ENCODE measurements around the gene ZCCHC24. TPM values are rescaled to one million over a fixed set of nuclear protein-coding genes. Genes with fewer than 3 reads are reported as not detected.
"Not testable (repeated sequence)": the region's sequence is repeated elsewhere in the genome, so short reads cannot be mapped to it uniquely, and the experiment has no call there.

ZCCHC24 gene
- polyA plus RNA-seq, 3 donors: 18.3 to 25.5 (median 22.5) TPM

DNA sequence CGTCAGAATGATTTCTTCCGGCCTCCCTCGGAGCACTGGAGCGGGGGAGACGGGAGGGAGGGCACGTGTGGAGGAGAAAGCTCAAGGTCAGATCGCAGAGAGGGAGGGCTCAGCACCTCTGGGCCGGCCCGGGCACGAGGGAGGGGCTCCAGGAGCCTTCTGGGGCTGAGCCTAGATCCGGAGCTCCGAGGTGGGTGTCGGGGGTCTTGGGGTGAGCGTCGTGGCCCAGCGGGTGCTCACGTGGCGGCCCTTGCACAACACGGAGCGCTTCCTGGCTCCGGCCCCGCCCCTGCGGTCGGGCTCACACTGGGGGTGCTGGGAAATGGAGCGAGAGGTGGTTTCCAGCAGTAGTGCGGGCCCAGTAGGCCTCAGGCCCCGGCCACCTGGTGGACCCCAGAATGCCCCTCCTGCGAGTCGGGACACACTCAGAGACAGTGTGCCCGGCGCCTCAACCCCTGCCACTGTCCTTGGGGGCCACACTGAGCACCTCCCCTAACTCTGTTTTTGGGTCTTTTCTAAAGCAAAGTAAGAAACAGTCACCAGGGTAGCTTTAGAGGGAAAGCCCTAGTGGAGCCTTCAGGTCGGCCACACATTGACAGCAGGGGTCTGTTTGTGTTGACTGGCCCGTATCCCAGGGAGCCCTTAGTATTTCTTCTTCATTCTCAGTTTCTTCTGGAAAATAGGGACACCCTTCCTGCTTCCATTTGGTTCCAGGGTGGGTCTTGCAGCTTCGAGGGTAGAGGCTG, 97.4 kb downstream of the ZCCHC24 start:
- no peak for DNase-seq

DNA sequence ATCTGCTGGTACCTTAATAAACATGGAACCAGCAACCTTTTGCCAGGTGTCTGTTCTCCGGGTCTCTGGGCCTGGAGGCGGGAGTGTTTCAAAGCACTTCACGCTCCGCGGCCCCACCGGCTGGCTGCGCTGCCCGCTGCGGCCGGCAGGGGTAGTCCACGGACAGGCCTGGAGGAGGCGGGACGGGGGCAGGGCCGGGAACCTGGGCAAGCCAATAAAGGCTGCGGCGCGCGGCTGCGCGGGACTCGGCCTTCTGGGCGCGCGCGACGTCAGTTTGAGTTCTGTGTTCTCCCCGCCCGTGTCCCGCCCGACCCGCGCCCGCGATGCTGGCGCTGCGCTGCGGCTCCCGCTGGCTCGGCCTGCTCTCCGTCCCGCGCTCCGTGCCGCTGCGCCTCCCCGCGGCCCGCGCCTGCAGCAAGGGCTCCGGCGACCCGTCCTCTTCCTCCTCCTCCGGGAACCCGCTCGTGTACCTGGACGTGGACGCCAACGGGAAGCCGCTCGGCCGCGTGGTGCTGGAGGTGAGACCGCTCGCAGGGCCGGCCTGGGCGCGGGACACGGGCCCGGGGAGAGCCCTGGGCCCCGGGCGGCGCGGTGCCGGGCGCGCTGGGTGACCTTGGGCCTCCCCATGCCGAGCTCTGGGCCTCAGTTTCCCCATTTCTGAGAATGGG, 98.1 kb downstream of the ZCCHC24 start, which contains the start of gene PPIF:
TSS of gene PPIF (plus strand) at position 244 of the 668 bp plus-strand sequence. CDS start at position 324, 80 bp downstream.
- peak; percentile 91 for DNase-seq

DNA sequence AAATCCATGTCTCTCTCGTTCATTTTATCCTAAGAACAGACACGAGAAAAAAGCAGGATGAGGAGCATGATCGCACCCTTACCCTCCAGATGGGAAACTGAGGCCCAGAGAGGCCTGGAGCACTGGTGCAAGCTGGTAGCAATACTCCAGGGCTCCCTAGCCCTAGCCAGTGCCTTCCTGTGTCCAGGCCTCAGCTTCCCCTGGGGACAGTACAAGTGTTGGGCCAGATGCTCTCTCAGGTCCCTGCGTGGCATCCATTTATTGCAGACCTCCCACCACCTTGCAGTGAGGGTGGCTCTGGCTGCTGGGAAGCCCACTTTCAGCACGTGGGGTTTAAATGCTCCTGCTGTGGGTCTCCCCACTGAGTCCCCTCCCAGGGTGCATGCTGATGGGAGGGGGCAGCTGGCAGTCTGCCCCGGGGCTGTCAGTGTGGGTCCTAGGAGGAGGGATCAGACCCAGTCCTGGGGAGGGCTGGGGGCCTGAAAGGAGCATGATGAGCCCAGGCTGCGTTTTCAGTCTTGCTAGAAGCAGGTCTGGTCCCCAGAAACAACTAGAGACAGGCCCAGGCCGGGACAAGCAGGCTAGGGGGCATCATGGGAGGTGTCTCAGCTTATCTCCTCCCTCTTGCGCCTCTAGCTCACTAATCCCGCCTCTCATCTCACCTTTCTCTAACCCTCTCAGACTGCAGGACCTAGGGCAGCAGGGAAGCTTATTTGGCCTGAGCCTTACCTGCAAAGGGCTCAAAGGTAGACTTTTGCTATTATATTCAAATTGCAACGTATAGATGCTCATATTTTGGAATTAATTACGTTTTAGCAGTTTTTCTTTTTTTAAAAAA, 98.8 kb downstream of the ZCCHC24 start:
- no peak for DNase-seq

DNA sequence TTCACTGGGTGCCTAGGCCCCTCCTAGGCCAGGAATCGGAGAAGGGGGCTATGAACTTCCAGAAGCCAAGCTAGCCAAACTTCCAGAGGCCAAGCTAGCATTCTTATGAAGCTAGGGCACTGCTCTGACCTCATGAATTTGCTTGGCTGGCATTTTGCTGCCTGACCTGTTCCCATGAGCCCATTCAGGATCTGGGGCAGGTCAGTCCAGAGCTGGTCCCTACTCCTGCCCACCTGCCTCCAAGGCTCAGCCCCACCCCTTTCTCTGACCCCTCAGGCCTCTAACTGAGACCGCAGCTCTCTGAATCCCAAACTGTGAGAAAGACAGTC, 99.4 kb downstream of the ZCCHC24 start:
- no peak for DNase-seq

DNA sequence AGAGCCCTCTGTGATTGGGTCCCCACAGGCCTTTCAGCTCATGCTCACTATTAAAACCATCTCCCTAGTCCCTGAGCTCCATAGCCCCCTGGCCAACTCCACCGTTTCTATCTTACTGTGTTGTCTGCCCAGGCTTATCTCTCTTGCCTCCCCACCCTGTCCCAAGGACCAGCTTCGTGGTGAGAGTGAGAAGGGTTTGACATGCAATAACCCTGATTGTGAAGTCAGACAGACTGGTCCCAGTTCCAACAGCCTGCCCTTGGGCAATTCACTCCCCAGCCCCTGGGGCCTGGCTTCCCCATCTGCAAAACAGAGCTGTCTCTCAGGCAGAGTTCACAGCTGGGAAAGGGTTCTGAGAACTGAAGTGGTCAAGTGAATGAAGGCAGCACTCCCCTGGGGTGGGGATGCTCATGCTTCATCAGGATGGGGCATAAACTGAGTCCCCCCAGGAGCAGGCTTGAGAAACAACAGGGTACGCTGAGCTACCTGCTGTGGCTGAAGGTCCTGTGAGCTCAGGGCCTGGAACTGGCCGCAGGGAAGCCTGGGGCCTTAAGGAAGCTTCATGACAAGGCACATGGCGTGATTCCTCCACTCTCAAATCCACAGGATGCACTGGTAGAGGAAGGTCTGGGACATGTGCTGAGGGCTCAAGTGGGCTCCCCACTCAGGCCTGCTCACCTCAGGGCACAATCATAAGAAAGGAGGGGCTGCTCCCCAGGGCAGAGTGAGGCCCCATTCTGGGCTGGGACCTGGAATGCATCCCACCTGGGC, 100.0 kb downstream of the ZCCHC24 start:
- no peak for DNase-seq

DNA sequence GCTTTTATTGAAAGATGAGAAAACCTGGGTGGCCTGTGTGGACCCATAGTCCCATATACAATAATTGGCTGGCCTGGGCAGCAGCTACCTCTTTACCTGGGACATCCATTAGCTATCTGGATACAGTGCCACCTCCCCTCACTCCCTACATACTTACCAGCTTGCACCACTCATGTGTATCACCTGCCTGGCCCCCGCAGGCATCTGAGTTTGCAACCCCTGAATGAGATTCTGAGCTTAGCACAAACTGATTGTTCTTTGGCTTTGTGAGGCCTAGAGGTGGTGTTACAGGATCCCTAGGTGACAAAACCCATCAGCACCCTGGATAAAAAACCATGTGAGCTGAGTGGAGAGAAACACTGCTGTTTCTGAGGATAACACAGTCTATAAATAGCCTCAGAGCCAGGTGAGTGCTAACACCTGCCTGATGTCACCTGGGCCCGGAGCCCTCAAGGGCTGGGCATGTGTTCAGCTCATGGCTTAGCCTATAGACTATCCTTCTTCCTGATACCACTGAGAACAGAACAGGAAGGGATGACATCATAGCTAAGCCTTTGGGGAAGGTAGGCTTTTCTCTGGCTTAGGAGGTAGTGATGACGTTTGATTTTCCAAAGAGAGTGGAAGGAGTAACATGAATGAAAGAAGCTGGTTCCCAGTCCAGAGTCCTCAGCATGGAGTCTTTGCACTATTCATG, 100.8 kb downstream of the ZCCHC24 start:
- DNase-seq: no peak

DNA sequence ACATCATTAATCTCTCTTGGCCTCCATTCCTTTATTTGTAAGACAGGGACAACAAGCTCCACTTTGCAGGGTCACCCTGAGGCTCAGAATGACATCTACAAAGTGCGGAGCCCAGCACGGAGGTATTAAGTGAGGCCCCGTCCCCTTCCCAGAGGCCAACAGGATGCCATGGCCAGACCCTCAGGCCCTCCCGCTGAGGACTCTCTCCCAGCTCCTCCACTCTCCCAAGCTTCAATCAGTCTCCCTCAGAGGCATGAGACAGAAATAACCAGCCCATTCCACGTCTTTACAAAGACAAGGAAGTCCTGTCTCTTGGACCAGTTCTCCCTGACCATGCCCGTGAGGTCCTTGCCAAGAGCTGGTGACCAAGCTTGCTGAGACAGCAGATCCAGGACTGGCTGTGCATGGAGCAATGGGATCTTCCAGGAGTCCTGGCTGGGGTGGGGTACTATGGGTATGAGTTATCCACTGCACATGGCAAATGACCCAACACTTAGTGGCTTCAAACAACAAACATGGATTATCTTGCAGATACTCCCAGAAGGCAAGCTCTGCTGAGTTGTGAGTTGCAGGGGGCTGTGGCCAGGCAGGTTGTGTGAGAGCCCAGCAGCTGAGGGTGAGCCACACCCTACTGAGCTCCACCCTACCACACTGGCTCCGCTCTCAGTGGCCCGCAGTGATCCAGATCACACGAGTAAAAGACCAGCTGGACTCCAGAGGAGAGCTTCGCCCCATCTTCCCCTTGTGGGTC, 102.4 kb downstream of the ZCCHC24 start:
- DNase-seq: no peak

DNA sequence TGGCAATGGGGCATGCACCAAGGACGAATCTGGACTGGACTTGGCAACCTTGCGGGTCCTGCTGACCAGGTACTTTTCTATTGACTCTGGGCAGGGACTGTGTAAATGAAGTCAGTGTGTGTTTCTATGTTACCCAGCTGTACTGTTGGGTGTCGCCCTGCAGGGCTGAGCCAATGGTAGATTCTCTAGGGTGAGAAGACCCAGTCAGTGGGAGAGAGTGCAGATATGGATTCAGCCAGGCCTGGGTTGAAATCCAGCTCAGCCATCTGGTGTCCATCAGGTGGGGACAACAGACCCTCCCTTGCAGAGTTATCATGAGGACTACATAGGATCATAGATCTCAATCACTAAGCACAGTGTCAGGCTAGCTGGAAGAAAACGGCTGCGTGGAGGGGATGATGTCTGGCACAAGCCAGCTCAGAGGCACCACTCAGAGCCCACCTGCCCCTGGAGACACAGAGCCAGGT, 103.1 kb downstream of the ZCCHC24 start:
- DNase-seq: no peak

DNA sequence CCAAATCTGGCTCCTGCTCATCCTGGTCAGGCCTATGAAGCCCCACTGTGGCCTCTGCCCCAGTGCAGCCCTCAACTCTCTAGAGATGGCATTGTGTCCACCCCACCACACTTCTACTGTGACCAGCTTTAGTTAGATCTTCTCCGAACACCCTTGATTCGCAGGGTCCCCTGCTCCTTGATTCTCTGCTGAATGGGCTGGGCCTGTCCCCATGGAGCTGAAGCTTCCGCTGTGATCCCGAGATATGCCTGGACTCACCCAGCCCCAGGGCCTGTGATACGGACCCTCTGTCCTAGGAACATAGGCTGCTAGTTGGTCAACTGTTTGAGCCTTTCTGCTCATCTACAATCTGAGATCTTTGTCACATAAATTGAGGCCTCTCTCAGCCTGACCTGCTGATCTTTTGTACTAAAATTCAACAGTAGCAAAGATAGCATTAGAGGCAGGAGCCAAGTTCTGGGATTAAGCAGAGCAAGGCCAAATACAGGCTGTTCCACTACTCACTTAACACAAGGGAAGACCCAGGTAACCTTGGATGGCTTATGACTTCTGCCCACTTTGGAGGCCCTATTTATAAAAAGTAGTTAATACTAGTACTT, 104.7 kb downstream of the ZCCHC24 start:
- no peak for DNase-seq

DNA sequence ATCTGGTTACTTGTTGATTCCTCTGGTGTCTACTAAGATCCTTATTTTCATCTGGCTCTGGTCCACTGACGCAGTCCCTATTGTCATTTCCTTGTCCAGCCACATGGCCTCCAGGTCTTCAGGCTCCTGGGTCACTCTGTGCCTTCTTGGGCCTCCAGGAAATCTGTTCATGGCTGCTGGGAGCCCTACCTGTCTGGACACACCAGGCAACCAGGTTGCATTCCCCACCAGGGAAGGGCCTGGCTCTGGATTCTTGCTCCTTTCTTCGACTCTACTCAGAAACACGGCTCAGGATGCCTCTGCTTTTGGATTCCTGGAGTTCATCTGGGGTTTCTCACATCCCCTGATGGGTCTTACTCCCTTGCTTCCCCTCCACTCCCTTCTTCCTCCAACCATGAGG, 106.2 kb downstream of the ZCCHC24 start:
- DNase-seq: no peak

DNA sequence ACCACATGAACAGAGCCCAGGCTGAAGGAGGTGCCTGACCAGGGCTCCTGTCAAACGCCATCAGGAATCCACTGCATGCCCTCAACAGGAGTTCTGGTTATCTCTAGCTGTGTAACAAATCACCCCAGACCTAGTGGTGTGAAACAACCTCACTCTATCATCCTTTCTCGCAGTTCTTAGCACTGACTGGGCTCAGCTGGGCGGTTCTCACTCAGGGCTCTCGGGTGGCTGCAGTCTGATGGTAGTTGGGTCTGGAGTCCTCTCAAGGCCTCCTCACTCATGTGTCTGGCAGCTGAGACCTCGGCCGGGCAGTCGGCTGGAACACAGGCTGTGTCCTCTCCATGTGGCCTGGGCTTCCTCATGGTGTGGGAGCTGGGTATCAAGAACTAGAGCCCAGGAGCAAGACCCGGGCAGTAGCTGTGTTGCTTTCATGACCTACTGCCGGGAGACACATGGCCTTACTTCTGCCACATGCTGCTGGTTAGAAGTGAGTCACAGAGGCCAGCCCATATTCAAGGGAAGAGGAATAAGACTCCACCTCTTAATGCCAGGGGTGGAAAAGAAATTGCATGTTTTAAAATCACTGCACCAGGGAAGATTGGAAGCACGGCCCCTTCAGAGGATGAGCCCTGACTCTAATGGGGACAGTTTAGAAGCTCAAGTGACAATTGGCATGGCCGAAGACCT, 107.5 kb downstream of the ZCCHC24 start:
- not testable (repeated sequence) for DNase-seq

DNA sequence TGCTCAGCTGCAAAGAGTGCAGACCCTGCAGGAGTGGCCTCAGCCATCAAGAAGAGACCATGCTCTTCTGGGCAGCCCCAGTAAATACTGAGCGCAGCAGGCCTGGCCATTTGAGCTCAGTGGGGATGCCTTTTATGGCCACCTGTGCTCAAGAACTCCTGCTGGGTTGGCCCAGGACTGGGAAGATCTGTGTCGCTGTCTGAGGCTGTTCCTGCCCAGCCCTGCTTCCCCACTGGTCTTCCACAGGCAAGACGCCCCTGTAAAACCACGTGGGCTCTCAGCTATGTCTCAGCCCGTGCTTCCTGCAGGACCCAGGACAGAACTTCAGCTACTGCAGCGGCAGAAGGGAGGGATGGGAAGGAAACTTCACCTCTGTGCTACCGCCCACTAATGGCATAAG, 108.7 kb downstream of the ZCCHC24 start:
- no peak for DNase-seq

DNA sequence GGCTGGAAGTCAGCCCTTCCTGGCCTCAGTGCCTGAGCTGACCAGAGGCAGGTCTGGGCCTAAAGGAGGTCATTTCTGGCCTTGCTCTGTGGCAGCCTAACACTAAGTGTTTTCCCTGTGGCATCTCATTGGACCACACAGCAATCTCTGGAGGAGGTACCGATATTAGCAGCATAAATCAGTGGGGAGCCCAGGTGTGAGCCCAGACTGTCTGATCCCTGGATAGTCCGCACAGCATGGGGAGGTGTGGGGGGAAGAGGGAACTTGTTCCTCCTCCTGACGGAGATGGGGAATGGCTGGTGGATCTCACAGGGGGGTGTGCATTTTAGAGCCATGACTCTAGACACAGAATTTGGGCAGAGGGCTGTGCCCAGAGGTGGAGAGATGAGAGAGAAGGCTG, 109.1 kb downstream of the ZCCHC24 start:
- DNase-seq: no peak

DNA sequence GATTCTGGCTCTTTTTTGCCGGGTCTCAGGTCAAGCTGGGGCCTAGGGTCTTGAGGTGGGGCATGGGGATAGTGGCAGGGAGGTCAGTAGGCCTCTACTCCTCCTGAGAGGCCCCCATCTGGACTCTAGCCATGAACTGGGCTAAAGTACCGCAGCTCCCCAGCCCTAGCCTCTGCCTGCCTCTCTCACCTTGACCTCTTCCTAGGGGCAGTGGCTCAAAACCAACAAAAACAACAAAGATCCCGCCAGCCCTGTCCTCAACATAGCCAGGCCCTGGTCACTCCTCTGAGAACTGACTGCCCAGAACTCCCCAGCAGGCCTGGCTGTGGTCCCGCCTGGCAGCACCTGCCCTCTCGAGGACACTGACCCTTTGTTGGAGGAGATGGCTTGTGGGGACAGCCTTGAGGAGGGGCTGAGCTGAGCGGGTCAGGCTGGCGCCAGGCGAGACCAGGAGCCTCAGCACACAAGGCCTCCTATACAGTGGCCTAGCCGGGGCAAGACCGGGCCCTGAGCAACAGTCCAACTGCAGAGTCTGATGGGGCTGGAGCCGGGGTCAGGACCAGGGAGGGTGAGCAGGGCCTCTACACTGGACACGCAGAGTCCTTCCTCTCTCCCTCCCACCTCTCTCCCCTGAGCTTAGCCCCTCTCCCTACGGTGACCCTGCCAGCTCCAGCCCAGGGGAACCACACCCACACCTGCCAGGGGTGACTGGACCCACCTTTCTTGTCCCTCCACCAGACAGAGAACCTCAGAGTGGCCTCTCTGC, 109.8 kb downstream of the ZCCHC24 start:
- no peak for DNase-seq

DNA sequence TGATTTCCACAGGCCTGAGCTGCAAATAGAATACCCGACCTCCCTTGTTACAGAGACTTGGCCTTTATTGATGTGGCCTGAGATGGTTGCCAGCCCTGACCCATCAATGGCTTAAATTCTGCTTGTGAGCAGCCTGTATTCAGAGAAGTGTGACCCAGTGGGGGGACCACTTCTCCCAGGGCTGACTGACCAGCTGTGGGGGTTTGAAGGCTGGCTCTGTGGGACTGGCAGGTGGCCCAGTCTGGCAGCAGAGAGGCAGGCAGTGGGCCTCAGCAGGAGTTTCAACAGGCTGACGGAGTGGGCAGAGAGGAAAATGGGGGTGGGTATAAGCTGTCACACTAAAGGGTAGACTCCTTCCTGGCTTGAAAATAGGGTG, 110.3 kb downstream of the ZCCHC24 start:
- no peak for DNase-seq

DNA sequence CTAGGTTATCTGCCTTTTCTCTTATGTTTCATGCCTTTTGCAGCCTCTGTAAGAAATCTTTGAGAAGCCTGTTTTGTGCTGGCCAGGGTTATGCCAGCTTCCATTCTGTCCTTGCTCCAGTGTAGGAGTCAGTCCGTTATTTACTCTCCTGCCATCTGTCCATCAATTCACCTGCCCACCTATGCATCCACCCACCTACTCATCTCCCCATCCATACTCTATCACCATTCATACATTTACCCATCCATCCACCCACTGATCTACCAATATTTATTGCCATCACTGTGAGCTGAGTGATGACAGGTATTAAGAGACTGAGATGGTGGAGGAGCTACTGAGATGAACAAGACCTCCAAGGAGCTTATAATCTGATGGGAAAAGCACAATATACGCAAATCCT, 110.9 kb downstream of the ZCCHC24 start:
- no peak for DNase-seq

DNA sequence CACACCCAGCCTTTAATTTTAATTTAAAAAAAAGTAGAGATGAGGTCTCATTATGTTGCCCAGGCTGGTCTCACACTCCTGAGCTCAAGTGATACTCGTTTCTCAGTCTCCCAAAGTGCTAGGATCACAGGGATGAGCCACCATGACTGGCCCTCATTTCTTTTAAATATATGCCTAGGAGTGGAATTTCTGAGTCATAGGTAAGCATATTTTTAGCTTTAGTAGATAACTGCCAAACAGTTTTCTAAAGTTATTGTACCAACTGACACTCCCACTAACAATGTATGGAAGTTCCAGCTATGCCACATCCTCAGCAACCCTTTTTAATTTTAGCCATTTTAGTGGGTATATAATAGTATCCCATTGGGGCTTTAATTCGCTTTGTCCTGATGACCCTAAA, 111.9 kb downstream of the ZCCHC24 start:
- DNase-seq: no peak

DNA sequence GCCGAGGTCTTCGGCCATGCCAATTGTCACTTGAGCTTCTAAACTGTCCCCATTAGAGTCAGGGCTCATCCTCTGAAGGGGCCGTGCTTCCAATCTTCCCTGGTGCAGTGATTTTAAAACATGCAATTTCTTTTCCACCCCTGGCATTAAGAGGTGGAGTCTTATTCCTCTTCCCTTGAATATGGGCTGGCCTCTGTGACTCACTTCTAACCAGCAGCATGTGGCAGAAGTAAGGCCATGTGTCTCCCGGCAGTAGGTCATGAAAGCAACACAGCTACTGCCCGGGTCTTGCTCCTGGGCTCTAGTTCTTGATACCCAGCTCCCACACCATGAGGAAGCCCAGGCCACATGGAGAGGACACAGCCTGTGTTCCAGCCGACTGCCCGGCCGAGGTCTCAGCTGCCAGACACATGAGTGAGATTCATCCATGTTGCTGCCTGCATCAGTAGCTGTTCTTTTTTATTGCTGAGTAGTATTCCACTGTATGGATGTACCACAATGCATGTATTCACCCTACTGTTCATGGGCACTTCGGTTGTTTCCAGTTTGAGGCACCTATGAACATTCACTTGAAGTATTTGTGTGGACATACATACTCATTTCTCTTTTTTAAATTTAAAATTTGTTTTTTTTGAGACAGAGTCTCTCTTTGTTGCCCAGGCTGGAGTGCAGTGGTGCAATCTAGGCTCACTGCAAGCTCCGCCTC, 112.7 kb downstream of the ZCCHC24 start:
- DNase-seq: not testable (repeated sequence)

Data from renal pelvis (tissue), 4 donors.